Measurements from ENCODE around the gene CACNB1. TPM values are rescaled to one million over a fixed set of nuclear protein-coding genes. Genes with fewer than 3 reads are reported as not detected.

Gene CACNB1
- total and polyA plus RNA-seq, 2 of the 4 experiments (the other 2 are of a cell fraction), result 2.5 to 8.6 TPM

DNA sequence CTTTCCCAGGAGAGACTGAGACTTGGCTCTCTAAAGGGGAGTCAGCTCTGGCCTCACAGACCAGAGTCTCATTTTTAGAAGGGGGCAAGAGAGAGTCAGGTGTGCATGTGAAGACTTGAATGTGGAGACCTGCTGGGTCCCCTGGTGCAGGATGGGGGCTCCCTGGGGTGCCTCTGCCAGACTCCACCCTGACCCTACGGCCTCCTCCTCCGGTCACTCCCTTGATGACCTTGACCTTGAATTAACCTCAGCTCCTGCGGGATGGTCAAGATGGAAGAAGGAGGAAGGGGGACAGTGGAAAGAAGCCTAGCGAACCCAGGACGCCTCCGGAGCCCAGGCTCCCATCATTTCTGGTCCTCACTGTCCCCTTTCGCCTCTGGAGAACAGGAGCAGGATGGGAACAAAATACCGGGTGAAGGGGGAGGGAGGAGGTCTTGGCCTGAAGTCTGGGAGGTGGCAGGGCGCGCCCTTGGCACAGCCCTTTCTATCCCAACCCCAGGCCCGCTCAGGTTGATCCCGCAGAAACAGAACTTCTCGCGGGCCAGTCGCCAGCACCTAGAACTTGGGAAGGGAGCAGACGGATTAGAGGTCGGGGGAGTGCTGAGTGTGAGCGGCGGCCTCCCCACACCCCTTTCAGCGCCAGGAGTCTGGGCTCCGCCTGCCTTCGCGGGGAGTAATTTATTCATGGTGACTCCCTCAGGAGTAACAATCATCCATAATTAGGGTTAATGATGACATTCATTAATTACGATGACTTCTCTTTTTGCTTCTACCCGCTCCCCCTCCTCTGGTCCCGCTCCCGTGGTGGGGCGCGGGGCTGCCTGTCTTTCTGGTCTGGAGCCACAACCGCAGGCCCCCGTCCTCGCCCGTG is 26.7 kb upstream of the CACNB1 start:
- Histone ChIP-seq H3K56ac (ENCODE audit: extremely low read depth, insufficient read depth, low read length) (no peak overlapping the region), H3K4ac (ENCODE audit: low read depth, low read length) (no peak overlapping the region), H3K4me1 (ENCODE audit: control insufficient read depth, insufficient read depth, low read length) (peaks cover 4% of the 10 kb centered on the region; the same call in 1 of the 2 replicates), H3K9me1 (ENCODE audit: insufficient read depth, low read length) (no peaks in the 10 kb centered on the region), H4K91ac (ENCODE audit: insufficient read depth, low read depth, low read length) (no peak overlapping the region), H3K9ac (ENCODE audit: low read depth, low read length) (no peak overlapping the region), H4K20me1 (ENCODE audit: insufficient read depth, low read length) (no peaks in the 10 kb centered on the region), H2BK5ac (ENCODE audit: low read depth, low read length, poor library complexity, severe bottlenecking) (no peak overlapping the region), H3K9me3 (ENCODE audit: control insufficient read depth, insufficient read depth, low read length) (no peaks in the 10 kb centered on the region), H3K4me2 (ENCODE audit: low read depth, low read length) (no peak overlapping the region), H2AK5ac (ENCODE audit: low read depth, low read length) (no peak overlapping the region), H2BK15ac (ENCODE audit: low read depth, low read length) (no peak overlapping the region), H2AK9ac (replicated peaks; ENCODE audit: low read depth, low read length, poor library complexity) (no peak overlapping the region), H2AFZ (replicated peaks; ENCODE audit: low read length, poor library complexity) (peak overlapping the region; percentile 26), H2BK120ac (ENCODE audit: low read depth, low read length) (no peak overlapping the region), H2BK20ac (ENCODE audit: low read depth, low read length) (no peak overlapping the region), H3K18ac (ENCODE audit: low read depth, low read length) (no peak overlapping the region), H3K23ac (ENCODE audit: low read depth, low read length) (no peak overlapping the region), H3K79me1 (ENCODE audit: low read depth in 1 of 2, low read length in 2 of 2) (no peaks in the 10 kb centered on the region), H3K4me3 (ENCODE audit: insufficient read depth, low read depth, low read length) (no peak overlapping the region), H4K8ac (ENCODE audit: low read depth in 2 of 2, low read length in 2 of 2) (no peak overlapping the region), H3K14ac (replicated peaks; ENCODE audit: low read depth, low read length) (no peak overlapping the region), H3K36me3 (ENCODE audit: control insufficient read depth, insufficient read depth, low read length) (no peaks in the 10 kb centered on the region), H3K27ac (ENCODE audit: insufficient read depth, low read length) (no peak overlapping the region), H3K27me3 (ENCODE audit: control insufficient read depth, insufficient read depth, low read length) (peaks cover 61% of the 10 kb centered on the region), H4K5ac (ENCODE audit: low read depth, low read length) (no peak overlapping the region)
- TF ChIP-seq USF2 (IDR thresholded peaks at IDR 0.05; ENCODE audit: low read depth, low read length), result no peak
- TF ChIP-seq NFE2L2 (IDR thresholded peaks at IDR 0.05; ENCODE audit: low read depth, low read length), result no peak
- no peak for TF ChIP-seq BHLHE40 (IDR thresholded peaks at IDR 0.05; ENCODE audit: low read depth, low read length)
- TF ChIP-seq MAFK (IDR thresholded peaks at IDR 0.05; ENCODE audit: low read depth, low read length), result no peak
- TF ChIP-seq SMC3 (IDR thresholded peaks at IDR 0.05; ENCODE audit: low read depth, low read length), result no peak
- no peak for TF ChIP-seq MXI1 (IDR thresholded peaks at IDR 0.05; ENCODE audit: borderline replicate concordance, low read depth, low read length)
- no peak for TF ChIP-seq POLR2A (IDR thresholded peaks at IDR 0.05; ENCODE audit: low read depth, low read length)
- TF ChIP-seq CHD1 (IDR thresholded peaks at IDR 0.05; ENCODE audit: low read depth, low read length), result no peak
- no peak for TF ChIP-seq CTCF (conservative IDR thresholded peaks at IDR 0.05; ENCODE audit: low read depth, low read length)
- DNase-seq (no peak), ATAC-seq (ENCODE audit: low read depth) (no peak)
- CTCF ChIA-PET, result no interaction called here
- WGBS, 2 experiments (ENCODE audit: extremely low coverage in 2 of 2, insufficient read length in 1 of 2), result 8% methylated on average over 9 of the region's 33 CpGs; no CpG with 5 or more reads in 1 of the 2 experiments
- no TSS peak for BruUV-seq (replicated peaks)
- POLR2A ChIA-PET (ENCODE audit: unreplicated experiment), result no interaction called here
- intact Hi-C loops (cut with micrococcal nuclease), result no loop called here
- in situ Hi-C loops (cut with MboI; ENCODE audit: low sequenced_read_pairs), result no loop called here
- dilution Hi-C loops (cut with HindIII; ENCODE audit: low sequenced_read_pairs, unreplicated experiment), result no loop called here

All from IMR-90 (cell line).